ENCODE results near the gene NUAK1.
"Not testable (repeated sequence)": the region's sequence is repeated elsewhere in the genome, so short reads cannot be mapped to it uniquely, and the experiment has no call there.

Gene NUAK1

DNA sequence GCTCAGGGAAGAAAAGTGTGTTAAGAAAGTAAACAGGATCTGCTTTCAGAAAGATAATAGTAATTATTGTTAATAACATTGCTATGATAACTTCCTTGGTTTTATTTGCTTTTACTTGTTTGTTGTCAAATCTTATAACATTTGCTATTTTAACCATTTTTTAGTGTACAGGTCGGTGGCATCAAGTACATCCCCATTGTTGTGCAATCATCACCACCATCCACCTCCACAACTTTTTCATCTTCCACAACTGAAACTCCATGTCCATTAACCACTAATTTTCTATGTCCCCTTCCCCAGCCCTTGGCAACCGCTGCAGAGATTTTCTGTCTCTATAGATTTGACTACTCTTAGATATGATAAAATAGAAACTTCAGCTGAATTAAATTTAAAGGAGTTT, 22.7 kb upstream of the NUAK1 start:
- no peak overlapping the region for H3K4me3 Mint-ChIP-seq
- H3K27ac Mint-ChIP-seq: no peak overlapping the region
- H3K4me1 Mint-ChIP-seq (ENCODE audit: low read depth): no peaks in the 10 kb centered on the region
- peaks cover 16% of the 10 kb centered on the region for H3K27me3 Mint-ChIP-seq (ENCODE audit: low read depth)
- DNase-seq (ENCODE audit: low spot score): no peak
- H3K9me3 Mint-ChIP-seq: no peaks in the 10 kb centered on the region
- no peaks in the 10 kb centered on the region for H3K36me3 Mint-ChIP-seq (ENCODE audit: low read depth)

DNA sequence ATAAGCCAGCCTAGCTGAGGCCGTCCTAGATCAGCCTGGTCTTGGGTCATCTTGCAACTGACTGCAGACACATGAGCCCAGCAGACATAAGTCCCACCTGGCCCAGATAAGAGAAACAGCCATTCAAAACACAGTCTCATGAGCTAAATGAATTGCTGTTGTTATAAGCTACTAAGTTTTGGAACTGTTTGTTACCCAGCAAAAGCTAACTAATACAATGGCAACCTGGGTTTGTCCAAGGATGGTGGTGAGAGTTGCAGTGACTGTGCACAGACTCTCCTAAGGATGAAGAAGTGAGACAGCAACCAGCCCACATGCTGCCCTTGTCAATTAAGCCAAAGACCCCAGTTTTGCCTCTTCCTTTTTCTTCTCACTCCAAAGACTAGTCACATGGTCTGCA, 22.2 kb upstream of the NUAK1 start:
- DNase-seq (ENCODE audit: low spot score): no peak
- Mint-ChIP-seq H3K27ac (no peak overlapping the region), H3K36me3 (ENCODE audit: low read depth) (no peaks in the 10 kb centered on the region), H3K9me3 (no peaks in the 10 kb centered on the region), H3K4me1 (ENCODE audit: low read depth) (no peaks in the 10 kb centered on the region), H3K4me3 (no peak overlapping the region), H3K27me3 (ENCODE audit: low read depth) (peaks cover 10% of the 10 kb centered on the region)

DNA sequence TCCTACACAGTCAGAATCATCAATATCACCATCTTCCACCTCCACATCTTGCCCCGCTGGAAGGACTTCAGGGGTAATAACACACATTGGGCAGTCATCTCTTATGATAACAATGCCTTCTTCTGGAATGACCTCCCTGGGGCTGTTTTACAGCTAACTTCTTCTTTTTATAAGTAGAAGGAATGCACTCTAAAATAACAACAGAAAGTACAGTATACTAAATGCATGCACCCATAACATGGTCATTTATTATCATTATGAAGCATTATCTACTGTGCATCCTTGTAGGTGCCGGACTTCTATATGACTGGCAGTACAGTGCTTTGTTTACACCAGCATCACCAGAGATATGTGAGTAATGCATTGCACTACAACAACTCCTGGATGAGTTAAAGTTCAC, 19.0 kb upstream of the NUAK1 start:
- Mint-ChIP-seq H3K27ac (no peak overlapping the region), H3K4me1 (ENCODE audit: low read depth) (no peaks in the 10 kb centered on the region), H3K4me3 (no peak overlapping the region), H3K36me3 (ENCODE audit: low read depth) (no peaks in the 10 kb centered on the region), H3K27me3 (ENCODE audit: low read depth) (peaks cover 2% of the 10 kb centered on the region), H3K9me3 (no peaks in the 10 kb centered on the region)
- no peak for DNase-seq (ENCODE audit: low spot score)

DNA sequence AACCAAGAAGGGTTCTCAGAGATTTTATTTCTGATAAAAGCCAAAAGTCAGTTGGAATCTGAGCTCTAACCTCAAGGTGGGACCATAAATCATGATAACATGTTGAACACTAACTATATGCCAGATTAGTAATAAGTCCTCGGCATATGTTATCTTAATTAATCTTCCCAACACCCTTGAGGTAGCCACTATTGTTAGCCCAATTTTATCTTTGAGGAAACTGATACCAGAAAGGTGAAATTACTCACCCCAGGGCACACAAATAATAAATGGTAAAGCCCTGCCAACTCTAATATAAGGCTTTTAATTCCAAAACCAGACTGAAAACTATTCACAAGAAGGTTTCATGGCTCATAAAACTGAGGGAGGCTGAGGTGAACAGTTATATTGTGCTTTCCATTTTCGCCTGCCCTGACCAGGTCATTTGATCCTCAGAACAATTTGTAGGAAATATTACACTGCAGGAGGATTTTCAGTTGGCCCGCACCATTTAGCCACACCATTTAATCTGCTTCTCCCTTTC, 16.1 kb upstream of the NUAK1 start:
- no peak overlapping the region for H3K27ac Mint-ChIP-seq
- H3K9me3 Mint-ChIP-seq: no peaks in the 10 kb centered on the region
- H3K36me3 Mint-ChIP-seq (ENCODE audit: low read depth): no peaks in the 10 kb centered on the region

DNA sequence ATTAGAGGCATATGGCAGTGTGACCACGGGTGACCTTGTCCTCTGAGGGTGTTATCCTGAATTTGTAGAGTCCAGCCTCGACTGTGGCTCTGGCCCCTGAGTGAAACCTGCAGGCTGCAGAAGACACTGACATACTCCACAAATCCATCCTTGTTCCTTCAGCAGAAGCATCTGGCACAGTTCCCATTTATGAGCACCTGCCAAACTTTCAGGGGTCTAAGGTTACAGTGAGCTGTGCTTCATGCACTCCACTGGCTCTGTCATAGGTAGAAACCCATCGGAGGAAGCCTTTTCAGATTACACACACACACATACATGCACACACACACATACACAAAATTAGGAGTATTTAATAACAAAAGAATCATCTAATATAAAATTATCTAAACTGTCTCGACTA, 13.6 kb upstream of the NUAK1 start:
- Mint-ChIP-seq H3K4me3 (no peak overlapping the region), H3K27me3 (ENCODE audit: low read depth) (peaks cover 2% of the 10 kb centered on the region), H3K36me3 (ENCODE audit: low read depth) (no peaks in the 10 kb centered on the region), H3K9me3 (no peaks in the 10 kb centered on the region), H3K27ac (no peak overlapping the region), H3K4me1 (ENCODE audit: low read depth) (no peaks in the 10 kb centered on the region)
- DNase-seq (ENCODE audit: low spot score): no peak

More for the DNA sequence above, 16.1 kb upstream of the NUAK1 start:
- DNase-seq (ENCODE audit: low spot score): no peak
- Mint-ChIP-seq H3K4me3 (no peak overlapping the region), H3K4me1 (ENCODE audit: low read depth) (no peaks in the 10 kb centered on the region), H3K27me3 (ENCODE audit: low read depth) (no peaks in the 10 kb centered on the region)

DNA sequence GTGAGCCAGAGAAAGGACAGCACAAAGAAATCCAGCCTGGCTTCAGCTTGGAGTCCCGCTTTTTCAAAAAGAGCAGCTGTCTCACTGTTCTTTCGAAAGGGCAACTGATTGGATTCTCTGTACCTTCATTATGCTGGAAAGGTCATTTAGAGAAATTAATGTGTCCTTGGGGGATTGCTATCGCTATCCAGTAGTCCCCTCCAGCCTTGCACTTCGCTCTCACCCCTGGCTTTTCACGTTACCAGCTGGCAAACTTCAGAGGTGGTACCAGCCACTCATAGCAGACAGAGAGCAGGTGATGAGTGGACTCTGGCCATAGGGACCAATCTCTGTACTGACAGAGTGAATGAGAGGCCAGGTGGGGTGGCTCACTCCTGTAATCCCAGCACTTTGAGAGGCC, 11.8 kb upstream of the NUAK1 start:
- no peak for DNase-seq (ENCODE audit: low spot score)
- H3K4me3 Mint-ChIP-seq: no peak overlapping the region
- no peaks in the 10 kb centered on the region for H3K36me3 Mint-ChIP-seq (ENCODE audit: low read depth)
- no peak overlapping the region for H3K27ac Mint-ChIP-seq
- no peaks in the 10 kb centered on the region for H3K9me3 Mint-ChIP-seq
- H3K4me1 Mint-ChIP-seq (ENCODE audit: low read depth): no peaks in the 10 kb centered on the region
- H3K27me3 Mint-ChIP-seq (ENCODE audit: low read depth): peaks cover 8% of the 10 kb centered on the region

DNA sequence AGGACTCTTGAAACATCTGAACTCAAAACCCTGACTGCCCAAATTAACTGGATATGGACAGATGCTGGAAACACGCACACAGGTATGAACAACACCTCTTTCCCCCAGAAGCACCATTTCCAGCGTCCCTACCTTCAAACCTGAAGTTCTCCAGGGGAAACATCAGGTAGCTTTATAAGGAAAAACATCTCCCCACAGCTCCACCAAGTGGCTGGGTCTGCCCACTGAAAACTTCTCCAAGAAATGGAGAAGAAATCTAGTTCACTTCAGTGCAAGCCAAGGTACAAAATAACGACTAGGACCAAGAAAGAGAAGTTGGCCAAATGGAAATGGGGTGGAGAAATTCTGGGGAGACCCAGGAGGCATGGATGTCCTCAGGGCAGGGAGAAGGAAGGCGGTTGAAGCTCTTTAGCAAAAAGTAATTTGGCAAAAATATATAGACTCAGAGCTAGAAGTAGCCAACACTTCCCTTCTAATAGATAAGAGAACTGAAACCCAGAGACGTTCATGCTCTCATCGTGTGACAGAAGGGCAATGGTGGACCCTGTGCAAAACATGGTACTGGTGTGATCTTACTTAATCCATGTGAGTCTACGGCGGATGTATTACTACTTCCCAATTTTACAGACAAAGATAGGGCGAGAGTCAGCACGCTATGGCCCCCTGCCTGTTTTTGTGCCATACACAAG, 10.5 kb upstream of the NUAK1 start:
- peaks cover 14% of the 10 kb centered on the region for H3K27me3 Mint-ChIP-seq (ENCODE audit: low read depth)
- H3K9me3 Mint-ChIP-seq: no peaks in the 10 kb centered on the region
- no peak overlapping the region for H3K27ac Mint-ChIP-seq

DNA sequence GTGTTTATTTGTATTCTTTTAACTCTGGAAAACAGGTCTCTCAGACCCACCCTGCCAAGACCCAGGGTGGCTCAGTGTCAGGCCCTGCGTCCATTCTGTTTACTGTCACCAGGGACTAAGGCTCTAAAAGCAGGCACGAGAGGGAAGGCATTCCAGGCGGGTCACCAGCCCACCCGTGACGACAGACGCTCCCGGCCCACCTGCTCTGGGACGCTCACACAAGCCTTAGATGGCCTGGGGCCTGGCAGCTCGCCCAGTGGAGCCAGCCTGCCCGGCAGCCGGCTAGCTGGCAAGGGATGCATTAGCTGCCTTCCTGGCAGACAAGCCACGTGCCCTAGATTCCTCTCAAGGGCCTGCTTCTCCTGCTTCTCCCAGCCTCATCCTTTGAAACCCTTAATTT, 9.2 kb upstream of the NUAK1 start:
- Mint-ChIP-seq H3K27me3 (ENCODE audit: low read depth) (peaks cover 19% of the 10 kb centered on the region), H3K4me3 (no peak overlapping the region), H3K9me3 (no peaks in the 10 kb centered on the region), H3K4me1 (ENCODE audit: low read depth) (no peaks in the 10 kb centered on the region), H3K27ac (no peak overlapping the region), H3K36me3 (ENCODE audit: low read depth) (no peaks in the 10 kb centered on the region)
- DNase-seq (ENCODE audit: low spot score): no peak

More for the DNA sequence above, 10.5 kb upstream of the NUAK1 start:
- no peak for DNase-seq (ENCODE audit: low spot score)
- Mint-ChIP-seq H3K4me3 (no peak overlapping the region), H3K36me3 (ENCODE audit: low read depth) (no peaks in the 10 kb centered on the region), H3K4me1 (ENCODE audit: low read depth) (no peaks in the 10 kb centered on the region)

DNA sequence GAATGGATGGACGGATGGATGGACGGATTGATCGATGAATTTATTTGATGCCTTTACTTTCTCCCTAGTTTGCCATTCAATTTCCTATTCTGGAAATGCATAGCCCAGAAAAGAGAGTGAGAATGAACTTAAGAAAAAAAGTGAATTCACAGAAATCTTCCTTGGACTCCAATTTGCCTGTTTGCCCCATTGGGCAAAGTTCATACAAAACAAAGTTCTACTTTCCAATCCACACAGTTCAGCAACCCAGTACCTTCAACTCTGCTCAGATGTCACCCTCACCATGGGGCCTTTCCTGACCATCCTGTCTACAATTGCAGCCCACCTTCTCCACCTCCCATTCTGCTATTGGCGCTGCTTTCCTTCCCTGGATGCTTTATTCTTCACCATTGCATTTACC, 8.2 kb upstream of the NUAK1 start:
- Mint-ChIP-seq H3K4me1 (ENCODE audit: low read depth) (no peaks in the 10 kb centered on the region), H3K9me3 (no peaks in the 10 kb centered on the region), H3K36me3 (ENCODE audit: low read depth) (no peaks in the 10 kb centered on the region), H3K4me3 (no peak overlapping the region), H3K27me3 (ENCODE audit: low read depth) (peaks cover 27% of the 10 kb centered on the region), H3K27ac (no peak overlapping the region)
- no peak for DNase-seq (ENCODE audit: low spot score)

DNA sequence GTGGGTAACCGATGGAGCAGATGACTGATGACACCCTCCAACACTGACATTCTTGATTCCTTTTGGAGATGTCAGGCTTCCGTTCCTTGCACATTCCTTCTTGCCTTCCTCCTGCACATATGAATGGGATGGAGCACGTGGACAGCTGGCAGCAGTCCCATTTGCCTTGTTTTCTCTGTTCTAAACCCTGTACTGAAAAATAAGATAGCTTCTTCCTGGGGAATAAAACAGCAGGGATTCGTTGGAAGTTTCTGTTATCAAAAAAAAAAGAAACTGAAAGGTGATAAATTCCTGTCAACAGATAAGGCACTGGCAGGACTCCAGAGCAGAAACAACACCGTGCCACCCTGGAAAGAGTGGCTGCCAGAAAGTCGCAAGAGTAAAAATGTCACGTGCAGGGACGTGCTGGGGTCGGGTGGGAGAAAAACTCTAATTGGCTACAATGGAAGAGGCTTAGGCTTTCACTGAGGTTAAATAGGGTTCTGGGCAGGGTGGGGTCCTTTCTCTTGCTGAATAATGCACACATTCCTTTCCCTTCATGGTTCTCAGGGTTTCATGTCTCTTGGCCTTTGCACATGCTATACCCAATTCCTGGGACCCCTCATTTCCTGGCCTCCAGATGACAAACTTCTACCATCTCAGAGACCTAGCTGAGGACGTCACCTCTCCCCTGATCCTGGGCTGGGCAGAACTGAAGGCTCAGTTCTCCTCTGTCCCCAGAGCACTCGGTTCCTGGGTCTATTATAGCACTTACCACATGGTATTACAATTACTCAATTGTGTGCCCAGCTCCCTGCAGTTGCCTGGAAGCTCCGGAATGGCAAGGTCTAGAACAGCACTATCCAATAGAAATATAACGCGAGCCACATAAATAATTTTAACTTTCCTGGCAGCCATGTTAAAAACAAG, 7.0 kb upstream of the NUAK1 start:
- Mint-ChIP-seq H3K4me1 (ENCODE audit: low read depth) (peaks cover 2% of the 10 kb centered on the region), H3K36me3 (ENCODE audit: low read depth) (no peaks in the 10 kb centered on the region), H3K27me3 (ENCODE audit: low read depth) (peaks cover 39% of the 10 kb centered on the region), H3K4me3 (no peak overlapping the region), H3K9me3 (no peaks in the 10 kb centered on the region), H3K27ac (no peak overlapping the region)
- DNase-seq (ENCODE audit: low spot score): no peak

DNA sequence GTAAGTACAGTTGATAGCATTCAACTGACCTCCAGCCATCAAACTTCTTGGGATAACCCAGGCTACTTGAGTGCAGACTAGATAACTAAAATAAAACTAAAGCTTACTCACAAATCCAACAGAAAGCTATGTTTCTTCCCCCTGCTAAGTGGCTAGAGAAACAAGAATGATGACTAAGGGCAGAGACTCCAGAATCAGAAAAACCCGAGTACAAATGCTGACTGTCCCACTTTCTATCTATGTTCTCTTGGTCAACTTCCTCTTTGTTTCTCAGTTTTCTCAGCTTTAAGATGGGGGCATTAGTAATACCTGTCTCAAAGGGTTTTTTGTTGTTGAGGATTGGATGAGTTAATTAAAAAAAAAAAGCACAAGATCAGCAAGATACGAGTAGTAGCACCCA, 6.1 kb upstream of the NUAK1 start:
- DNase-seq (ENCODE audit: low spot score): no peak
- H3K4me3 Mint-ChIP-seq: no peak overlapping the region

DNA sequence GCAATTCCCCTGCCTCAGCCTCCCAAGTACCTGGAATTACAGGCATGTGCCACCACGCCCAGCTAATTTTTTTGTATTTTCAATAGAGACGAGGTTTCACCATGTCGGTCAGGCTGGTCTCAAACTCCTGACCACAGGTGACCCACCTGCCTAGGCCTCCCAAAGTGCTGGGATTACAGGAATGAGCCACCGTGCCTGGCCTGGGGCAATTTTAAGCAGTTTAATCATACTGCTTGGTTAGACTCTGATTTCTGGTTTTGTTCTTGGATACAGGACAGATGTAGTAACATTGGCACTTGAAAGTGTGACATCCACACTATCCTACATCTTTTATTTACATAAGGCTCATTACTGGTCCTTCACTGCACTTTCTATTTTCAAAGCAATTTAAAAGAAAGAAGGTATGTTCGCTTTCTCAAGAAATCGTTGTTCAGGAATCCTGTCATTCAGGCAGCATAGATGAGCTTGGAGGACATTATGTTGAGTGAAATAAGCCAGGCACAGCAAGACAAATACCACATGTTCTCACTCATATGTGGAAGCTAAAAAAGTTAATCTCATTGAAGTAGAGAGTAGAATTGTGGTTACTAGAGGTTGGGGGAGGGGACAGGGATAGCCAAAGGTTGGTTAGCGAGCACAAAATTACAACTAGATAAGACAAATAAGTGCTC, 4.0 kb upstream of the NUAK1 start:
- peaks cover 4% of the 10 kb centered on the region for H3K4me1 Mint-ChIP-seq (ENCODE audit: low read depth)
- H3K36me3 Mint-ChIP-seq (ENCODE audit: low read depth): no peaks in the 10 kb centered on the region
- H3K9me3 Mint-ChIP-seq: no peaks in the 10 kb centered on the region
- no peak overlapping the region for H3K4me3 Mint-ChIP-seq
- no peak for DNase-seq (ENCODE audit: low spot score)
- H3K27me3 Mint-ChIP-seq (ENCODE audit: low read depth): peaks cover 52% of the 10 kb centered on the region
- H3K27ac Mint-ChIP-seq: no peak overlapping the region

More for the DNA sequence above, 6.1 kb upstream of the NUAK1 start:
- Mint-ChIP-seq H3K9me3 (no peaks in the 10 kb centered on the region), H3K4me1 (ENCODE audit: low read depth) (peaks cover 2% of the 10 kb centered on the region), H3K27me3 (ENCODE audit: low read depth) (peaks cover 48% of the 10 kb centered on the region), H3K27ac (no peak overlapping the region), H3K36me3 (ENCODE audit: low read depth) (no peaks in the 10 kb centered on the region)

DNA sequence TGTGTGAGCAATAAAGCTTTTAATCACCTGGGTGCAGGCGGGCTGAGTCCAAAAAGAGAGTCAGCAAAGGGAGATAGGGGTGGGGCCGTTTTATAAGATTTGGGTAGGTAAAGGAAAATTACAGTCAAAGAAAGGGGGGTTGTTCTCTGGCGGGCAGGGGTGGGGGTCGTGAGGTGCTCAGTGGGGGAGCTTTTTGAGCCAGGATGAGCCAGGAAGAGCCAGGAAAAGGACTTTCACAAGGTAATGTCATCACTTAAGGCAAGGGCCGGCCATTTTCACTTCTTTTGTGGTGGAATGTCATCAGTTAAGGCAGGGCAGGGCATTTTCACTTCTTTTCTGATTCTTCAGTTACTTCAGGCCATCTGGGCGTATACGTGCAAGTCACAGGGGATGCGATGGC, 3.2 kb upstream of the NUAK1 start:
- not testable (repeated sequence) for H3K4me3 Mint-ChIP-seq; H3K4me1 Mint-ChIP-seq (ENCODE audit: low read depth); H3K36me3 Mint-ChIP-seq (ENCODE audit: low read depth); DNase-seq (ENCODE audit: low spot score); H3K27ac Mint-ChIP-seq; H3K9me3 Mint-ChIP-seq
- H3K27me3 Mint-ChIP-seq (ENCODE audit: low read depth): peaks cover 58% of the 10 kb centered on the region

DNA sequence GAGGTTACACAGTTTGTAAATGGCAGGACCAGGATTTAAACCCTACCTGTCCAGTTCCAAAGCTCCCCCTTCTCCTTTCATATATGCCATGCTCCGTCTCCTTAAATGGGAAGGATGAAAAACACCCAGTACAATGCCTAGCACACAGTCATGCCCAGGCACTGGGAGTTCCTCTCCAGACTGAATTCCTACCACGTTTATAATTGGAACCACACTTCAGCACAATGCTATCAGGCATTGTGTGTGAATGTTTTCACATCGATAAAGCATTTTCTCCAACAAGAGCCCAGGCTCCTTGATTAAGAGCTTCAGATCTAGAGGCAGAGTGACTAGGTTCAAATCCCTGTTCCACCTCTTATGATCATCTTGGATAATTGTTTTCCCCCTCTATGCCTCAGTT, 2.7 kb upstream of the NUAK1 start:
- Mint-ChIP-seq H3K27ac (no peak overlapping the region), H3K4me3 (no peak overlapping the region), H3K27me3 (ENCODE audit: low read depth) (peaks cover 60% of the 10 kb centered on the region), H3K4me1 (ENCODE audit: low read depth) (peaks cover 7% of the 10 kb centered on the region), H3K36me3 (ENCODE audit: low read depth) (no peaks in the 10 kb centered on the region), H3K9me3 (no peaks in the 10 kb centered on the region)
- no peak for DNase-seq (ENCODE audit: low spot score)

Data from T-helper 2 cell treated with Interferon-gamma antibody and Interleukin-4, amounts not matched to agents 5 μg/mL and 100 μg/mL, for 36 hours (primary cell).